ENCODE data around the gene RAD18.

The RAD18 gene

GRCh38 chr3:8964436-8965370, 1.4 kb upstream of the RAD18 start:
- no peak for DNase-seq (ENCODE audit: low spot score)

DNA sequence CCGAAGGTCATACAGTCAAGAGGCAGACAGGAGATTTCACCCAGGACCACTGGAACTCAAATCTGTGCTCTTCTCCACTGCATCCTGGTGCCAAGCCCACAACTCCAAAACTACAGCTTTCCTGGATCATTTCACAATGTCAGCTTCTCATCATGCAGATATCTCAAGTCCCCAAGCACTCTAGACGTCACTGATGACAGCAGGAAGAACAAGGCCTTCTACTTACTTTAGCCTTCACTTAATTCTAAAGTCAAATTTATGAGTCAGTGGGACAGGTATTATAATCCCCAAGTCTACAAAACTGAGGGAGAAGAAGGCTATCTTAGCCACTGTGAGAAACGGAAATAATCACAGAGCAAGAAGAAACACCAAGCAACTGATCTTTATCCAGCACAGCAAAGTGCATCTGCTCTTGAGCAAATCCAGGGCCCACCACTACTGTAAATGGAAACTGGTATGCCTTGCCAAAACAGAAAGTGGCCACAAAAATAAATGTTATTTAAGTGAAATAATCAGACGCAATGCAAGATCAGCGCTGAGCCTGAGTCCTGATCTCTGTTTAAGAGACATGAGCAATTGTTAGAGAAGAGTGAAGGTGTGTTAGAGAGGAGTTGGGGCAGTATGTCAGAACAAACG, 928 bp downstream of the RAD18 start:
- no peak for DNase-seq (ENCODE audit: low spot score)

- DNase-seq (ENCODE audit: low spot score): no peak
Measured at GRCh38 chr3:8959668-8960067, 3.6 kb downstream of the RAD18 start.

DNA sequence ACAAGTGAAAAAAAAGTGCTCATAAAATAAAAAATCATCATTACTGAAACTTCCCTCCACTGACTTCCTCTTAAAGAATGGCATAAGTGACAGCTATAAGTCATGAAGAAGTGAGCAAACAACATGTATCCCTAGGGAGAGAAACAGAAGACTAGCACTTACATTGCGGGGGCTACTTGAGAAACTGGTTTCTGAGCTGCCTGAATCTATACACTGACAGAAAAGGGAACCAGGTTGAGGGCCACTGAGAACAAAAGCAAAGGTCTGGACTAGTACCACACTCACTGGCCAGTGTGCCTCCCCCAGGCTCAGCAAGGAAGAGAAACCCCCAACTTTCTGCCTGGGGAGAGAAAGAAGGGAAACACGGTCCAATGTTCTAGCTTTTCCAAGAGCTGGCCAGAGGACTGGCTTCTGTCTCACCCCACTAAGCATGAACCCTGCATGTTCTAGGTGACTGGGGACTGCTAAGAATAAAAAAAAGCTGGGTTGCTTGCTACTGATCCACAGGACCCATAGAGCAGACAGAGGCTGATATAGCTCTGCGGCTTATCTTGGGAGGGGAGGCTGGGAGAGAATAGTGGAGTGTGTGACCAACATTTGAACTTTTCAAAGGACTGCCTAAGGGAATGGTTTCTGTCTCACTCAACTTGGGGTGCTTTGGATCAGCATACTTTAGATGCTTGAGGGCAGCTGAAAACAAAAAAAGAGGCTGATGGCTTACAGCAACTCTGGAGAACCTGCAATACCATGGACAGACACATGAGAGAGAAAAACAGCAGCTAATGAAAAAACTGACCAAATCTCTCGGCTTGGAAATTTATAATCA, 8.1 kb downstream of the RAD18 start:
- no peak for DNase-seq (ENCODE audit: low spot score)

GRCh38 chr3:8953313-8953712, 10.0 kb downstream of the RAD18 start:
- DNase-seq (ENCODE audit: low spot score): no peak

GRCh38 chr3:8952130-8952529, 11.1 kb downstream of the RAD18 start:
- no peak for DNase-seq (ENCODE audit: low spot score)

DNA sequence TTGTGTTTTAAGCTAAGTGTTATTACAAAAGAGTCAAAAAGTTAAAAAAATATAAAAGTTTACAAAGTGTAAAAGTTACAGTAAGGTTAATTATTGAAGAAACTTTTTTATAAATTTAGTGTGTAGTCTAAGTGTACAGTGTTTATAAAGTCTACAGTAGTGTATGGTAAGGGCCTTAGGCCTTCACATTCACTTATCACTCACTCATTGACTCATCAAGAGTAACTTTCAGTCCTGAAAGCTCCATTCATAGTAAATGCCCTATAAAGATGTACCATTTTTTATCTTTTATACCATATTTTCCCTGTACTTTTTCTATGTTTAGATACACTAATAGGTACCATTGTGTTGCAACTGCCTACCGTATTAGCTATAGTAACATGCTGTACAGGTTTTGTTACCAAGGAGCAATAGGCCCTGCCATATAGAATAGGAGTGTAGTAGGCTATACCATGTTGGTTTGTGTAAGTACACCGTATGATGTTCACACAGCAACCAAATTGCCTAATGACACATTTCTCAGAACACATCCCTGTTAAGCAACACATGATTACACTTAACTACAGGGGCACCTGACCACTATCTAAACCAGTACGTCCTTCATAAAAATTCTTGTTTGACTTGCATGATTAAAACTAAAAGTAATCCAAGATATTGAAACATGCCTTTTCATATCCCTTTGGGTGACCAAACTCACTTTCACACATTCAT, 17.2 kb downstream of the RAD18 start:
- no peak for DNase-seq (ENCODE audit: low spot score)

DNA sequence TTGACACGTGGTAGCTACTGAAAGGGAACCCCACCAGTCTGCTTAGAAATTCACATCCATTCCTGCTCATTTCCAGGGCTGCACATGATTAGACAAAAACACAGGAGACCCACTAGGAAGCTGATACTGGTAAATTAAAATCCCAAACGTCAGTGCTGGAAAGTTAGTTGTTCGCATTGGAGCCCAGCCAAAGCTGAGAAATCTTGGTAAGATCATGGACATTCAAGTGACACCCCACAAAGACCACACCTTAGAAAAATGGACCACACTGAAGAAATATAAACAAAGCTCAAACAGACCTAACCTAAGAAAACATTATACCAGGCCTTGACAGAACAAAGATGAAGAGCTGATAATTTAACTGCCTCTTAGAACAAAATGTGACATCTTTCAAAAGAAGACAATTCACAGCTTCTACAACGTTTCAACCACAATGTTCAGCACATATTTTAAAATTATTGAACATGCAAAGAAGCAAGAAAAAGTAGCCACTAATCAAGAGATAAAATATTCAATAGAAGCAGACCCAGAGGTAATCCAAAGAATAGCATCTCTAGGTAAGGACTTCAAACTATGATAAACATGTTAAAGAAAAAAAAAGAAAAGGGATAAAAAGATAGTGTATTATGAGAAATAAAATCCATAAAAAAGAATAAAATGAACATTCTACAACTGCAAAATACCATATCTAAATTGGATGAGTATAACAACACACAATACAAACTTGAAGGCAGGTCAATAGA, 20.4 kb downstream of the RAD18 start:
- DNase-seq (ENCODE audit: low spot score): no peak

DNA sequence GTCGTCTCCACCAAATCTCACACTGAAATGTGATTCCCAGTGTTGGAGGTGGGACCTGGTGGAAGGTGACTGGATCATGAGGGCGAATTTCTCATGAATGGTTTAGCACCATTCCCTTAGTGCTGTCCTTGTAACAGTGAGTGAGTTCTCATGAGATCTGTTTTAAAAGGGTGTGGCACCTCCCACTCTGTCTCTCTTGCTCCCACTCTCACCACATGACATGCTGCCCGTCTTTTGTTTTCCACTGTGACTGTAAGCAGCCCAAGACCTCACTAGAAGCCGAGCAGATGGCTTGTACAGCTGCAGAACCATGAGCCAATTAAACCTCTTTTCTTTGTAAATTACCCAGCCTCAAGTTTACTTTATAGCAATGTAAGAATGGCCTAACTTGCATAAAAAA, 21.2 kb downstream of the RAD18 start:
- DNase-seq (ENCODE audit: low spot score): no peak

DNA sequence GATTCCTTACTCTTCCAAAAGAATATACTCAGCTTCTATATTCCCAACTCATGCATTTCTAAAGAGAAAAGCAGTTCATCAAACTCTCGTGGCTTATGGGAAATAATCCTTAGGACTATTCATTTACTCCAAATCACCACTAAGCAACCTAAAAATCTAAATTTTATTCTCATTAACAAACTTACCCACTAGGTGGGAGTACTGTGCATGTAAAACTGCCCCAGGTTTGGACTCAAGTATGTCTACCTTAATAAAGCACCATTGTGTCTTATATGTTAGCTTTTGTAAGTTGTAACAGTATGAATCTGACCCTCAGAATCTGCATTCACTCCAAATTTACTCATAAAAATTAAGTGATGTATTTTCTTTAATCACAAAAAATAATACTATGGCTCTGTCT, 25.3 kb downstream of the RAD18 start:
- no peak for DNase-seq (ENCODE audit: low spot score)

- no peak for DNase-seq (ENCODE audit: low spot score)
Measured at GRCh38 chr3:8937064-8938020, 25.9 kb downstream of the RAD18 start.

DNA sequence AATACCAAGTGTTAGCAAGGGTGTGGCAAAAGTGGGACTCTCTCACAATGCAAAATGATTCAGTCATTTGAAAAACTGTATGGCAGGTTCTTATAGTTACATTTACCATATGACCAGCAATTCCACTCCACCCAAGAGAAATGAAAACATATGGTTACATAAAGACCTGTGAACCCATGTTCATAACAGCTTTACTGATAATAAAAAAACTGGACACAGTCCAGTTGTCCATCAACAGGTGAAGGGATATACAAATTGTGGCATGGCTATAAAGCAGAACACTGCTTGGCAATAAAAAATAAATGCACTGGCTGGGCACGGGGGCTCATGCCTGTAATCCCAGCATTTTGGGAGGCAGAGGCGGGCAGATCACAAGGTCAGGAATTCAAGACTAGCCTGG, 30.8 kb downstream of the RAD18 start:
- DNase-seq (ENCODE audit: low spot score): no peak

GRCh38 chr3:8931342-8931741, 31.9 kb downstream of the RAD18 start:
- DNase-seq (ENCODE audit: low spot score): no peak

DNA sequence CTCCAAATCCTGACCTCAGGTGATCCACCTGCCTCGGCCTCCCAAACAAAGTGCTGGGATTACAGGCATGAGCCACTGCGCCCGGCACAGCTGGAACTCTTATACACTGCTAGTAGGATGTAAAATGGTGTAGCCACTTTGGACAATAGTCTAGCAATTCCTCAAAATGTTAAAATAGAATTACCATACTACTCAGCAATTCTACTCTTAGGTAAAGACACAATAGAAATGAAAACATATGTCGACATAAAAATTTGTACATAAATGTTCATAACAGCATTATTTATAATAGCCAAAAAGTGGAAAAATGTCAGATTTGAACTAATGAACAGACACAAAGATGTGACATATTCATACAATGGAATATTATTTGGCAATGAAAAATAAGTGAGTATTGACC, 33.4 kb downstream of the RAD18 start:
- no peak for DNase-seq (ENCODE audit: low spot score)

DNA sequence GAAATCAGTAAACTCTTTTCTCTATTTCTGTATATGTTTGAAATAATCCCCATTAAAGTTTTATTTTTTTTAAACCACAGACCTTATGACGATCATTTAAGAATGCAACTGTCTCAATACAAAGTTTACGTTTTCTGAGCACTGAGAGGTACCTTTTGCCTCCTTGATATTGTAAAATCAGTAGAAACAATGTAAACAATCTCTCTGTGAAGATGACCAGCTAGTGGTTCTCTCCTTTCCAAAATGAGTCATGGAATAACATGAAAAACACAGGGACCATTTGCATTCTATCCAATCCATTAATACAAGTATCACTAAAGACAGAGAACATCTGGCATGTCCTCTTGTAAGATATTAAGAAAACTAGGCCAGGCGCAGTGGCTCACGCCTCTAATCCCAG, 48.8 kb downstream of the RAD18 start:
- no peak for DNase-seq (ENCODE audit: low spot score)

GRCh38 chr3:8911781-8912180, 51.5 kb downstream of the RAD18 start:
- DNase-seq (ENCODE audit: low spot score): no peak

GRCh38 chr3:8909160-8909559, 54.1 kb downstream of the RAD18 start:
- DNase-seq (ENCODE audit: low spot score): no peak

DNA sequence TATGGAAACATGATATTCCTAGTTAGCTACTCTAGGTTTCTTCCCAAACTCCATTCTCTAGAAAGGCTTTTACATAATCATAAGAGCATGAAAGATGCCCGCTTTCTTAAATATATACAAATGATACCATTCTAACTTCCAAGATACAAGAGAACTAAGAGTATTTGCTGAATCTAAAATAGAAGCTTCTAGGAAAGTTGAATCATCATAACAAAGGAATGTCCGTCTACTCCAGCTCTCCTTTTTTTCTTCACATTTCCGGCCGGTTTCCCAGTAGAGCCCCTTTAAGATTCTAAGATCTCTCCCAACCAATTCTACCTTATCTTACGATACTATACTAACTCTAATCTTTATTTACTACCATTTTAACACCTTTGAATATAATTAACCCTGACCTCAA, 60.1 kb downstream of the RAD18 start:
- no peak for DNase-seq (ENCODE audit: low spot score)

- no peak for DNase-seq (ENCODE audit: low spot score)
Measured at GRCh38 chr3:8900869-8901268, 62.4 kb downstream of the RAD18 start.

GRCh38 chr3:8899876-8900460, 63.3 kb downstream of the RAD18 start:
- DNase-seq (ENCODE audit: low spot score): no peak
